ENCODE measurements around the gene PRXL2A. TPM values are rescaled to one million over a fixed set of nuclear protein-coding genes. Genes with fewer than 3 reads are reported as not detected.

The PRXL2A gene
- polyA plus RNA-seq, 1 experiment, result 1.0 TPM

GRCh38 chr10:80453056-80453841, 44.9 kb downstream of the PRXL2A start:
- no peaks in the 10 kb centered on the region for H3K36me3 ChIP-seq (ENCODE audit: control insufficient read depth, insufficient read depth, low read length)
- DNase-seq (ENCODE audit: low read depth), result no peak
- no peak for TF ChIP-seq CTCF (IDR thresholded peaks at IDR 0.05; ENCODE audit: insufficient read depth, low read depth, low read length)
- peak overlapping the region; percentile 42 for H3K4me3 ChIP-seq (ENCODE audit: low read depth, low read length)
- ChIA-PET POLR2A (no interaction called here), CTCF (interaction anchor here (0.6 to 28.2 kb wide), 3 partner anchors 9 to 70 kb away, joined by 3 to 661 read pairs (median 10); no protein-coding TSS in a partner anchor)
- H3K27me3 ChIP-seq (ENCODE audit: control insufficient read depth, insufficient read depth, low read length), result no peaks in the 10 kb centered on the region

DNA sequence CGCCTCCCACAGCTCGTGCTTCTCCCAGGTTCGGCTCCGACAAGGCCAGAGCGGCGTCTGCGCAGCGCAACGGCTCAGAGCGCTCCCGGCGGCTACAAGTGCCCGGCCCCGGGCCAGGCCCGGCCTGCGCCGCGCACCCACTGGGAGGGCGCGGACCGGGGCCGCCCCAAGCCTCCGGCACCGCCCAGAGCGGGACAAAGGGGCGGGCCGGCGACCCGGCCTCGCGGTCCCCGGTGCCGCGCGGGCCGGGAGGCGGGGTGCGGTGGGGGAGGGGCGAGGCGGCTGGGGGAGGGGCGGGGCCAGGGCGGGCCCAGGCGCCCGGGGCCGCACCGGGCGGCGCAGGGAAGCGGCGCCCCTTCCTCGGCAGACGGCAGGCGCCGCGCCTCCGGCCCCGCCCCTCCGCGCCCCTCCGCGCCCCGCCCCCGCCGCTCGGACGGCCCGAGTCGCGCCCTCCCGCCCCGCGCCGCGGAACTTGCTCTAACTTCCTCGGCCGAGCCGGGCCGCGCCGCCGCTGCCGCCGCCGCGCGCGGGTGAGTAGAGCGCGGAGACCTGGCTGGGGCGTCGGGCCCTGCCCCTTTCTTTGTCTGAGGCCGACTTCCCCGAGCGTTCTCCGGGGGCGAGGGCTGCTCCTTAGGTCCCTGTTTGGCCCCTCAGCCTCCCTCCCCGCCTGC, 45.6 kb downstream of the PRXL2A start, which contains the start of gene TSPAN14:
Gene TSPAN14 (plus strand): TSS at position 469 of the 671 bp plus-strand sequence. CDS start 34,924 bp downstream, outside the sequence.
- ChIA-PET CTCF (interaction anchor here (0.6 to 28.2 kb wide), 3 partner anchors 9 to 71 kb away, joined by 3 to 661 read pairs (median 10); no protein-coding TSS in a partner anchor), POLR2A (no interaction called here)
- no peak for DNase-seq (ENCODE audit: low read depth)
- no peak for TF ChIP-seq CTCF (IDR thresholded peaks at IDR 0.05; ENCODE audit: insufficient read depth, low read depth, low read length)
- no peaks in the 10 kb centered on the region for H3K36me3 ChIP-seq (ENCODE audit: control insufficient read depth, insufficient read depth, low read length)
- peak within 1 kb of the TSS; percentile 58 for H3K4me3 ChIP-seq (ENCODE audit: low read depth, low read length)
- H3K27me3 ChIP-seq (ENCODE audit: control insufficient read depth, insufficient read depth, low read length), result no peaks in the 10 kb centered on the region

DNA sequence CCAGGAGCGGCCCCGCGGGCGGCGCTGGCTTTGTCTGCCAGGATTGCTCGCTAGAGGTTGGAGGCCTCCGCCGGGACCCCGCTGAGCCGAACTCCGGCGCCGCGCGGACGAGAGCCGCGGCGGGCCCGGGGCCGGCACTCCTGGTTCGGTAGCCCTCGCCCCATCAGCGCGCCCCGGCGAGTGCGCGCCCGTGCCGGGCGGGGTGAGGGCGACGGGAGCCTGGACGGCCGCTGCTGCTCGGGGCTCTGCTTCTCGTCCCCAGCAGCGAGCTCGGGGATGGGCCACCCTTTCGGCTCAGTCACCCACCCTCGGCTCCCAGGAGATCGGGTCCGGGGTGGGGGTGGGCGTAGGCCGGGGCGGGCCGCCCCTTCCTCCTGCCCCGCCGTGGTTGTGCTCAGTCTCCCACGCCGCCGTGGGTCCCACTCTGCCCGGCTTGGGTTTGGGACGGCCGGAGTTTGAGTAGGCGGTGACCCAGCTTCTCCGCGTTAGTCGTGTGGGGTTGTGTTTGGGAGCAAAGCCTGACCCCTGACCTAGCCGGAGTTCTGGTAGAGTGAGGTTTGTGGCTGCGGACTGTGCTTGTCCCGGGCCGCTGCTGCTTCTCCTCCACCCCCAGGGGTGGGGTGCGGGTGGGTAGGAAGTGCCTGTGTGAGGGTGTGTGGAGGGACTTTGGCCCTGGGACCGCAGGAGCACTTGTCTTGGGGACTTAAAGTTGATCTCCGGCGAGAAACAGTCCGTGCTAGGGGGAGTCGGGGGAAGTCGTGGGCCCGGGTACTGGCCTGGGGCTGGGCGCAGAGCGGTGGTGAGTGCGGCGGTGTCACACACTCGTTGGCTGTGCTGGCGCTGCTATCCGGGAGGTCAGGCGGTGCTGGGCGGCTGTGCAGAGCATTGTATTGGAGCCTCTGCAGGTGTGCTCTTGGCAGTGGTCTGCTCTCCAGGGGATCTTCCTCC, 46.4 kb downstream of the PRXL2A start:
- Histone ChIP-seq H3K4me3 (ENCODE audit: low read depth, low read length) (peak overlapping the region; percentile 58), H3K36me3 (ENCODE audit: control insufficient read depth, insufficient read depth, low read length) (no peaks in the 10 kb centered on the region), H3K27me3 (ENCODE audit: control insufficient read depth, insufficient read depth, low read length) (no peaks in the 10 kb centered on the region)
- CTCF ChIA-PET, result interaction anchor here (1.1 to 28.2 kb wide), 4 partner anchors 10 to 51 kb away, joined by 3 to 661 read pairs (median 5); no protein-coding TSS in a partner anchor
- TF ChIP-seq CTCF (IDR thresholded peaks at IDR 0.05; ENCODE audit: insufficient read depth, low read depth, low read length), result no peak
- DNase-seq (ENCODE audit: low read depth), result no peak
- POLR2A ChIA-PET, result no interaction called here

DNA sequence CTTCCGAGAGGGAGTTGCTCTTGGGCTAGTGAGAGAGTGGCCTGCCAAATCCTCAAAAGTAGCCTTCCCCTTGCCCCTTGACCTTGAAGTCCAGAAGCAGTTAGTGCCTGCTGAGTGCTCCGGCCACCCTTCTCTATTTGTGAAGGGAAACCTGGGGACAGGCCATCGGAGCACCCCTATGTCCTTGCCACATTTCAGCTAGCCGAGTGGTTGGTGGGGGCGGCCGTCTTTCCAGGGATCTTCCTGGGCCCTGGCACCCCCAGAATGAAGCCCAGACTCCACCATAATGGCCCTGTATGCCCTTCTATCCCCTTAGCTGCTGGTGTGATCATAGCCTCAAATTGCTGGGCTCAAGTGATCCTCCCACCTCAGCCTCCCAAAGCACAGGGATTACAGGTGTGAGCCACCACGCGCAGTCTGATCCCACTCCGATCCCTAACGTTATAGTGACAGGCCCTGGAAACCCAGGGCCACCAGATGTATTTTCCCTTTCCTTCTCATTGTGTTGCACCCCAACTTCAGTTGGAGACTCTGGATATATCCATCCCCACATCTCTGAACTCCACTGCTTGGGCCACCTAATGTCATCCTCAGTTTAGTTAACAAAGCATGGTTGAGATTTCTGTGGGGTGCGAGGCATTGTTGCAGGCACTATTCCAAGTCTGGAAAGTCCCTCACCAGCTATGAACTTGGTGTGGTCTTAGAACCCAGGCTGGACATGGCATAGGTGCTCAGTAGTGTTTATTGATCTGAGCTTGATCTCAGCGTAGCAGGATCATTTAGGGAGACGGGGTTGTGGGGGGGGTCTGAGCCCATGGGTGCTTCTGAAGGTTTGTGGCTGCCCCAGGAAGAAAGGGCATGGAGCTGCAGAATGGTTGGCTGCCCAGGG, 47.4 kb downstream of the PRXL2A start:
- TF ChIP-seq CTCF (IDR thresholded peaks at IDR 0.05; ENCODE audit: insufficient read depth, low read depth, low read length), result no peak
- POLR2A ChIA-PET, result no interaction called here
- Histone ChIP-seq H3K27me3 (ENCODE audit: control insufficient read depth, insufficient read depth, low read length) (no peaks in the 10 kb centered on the region), H3K36me3 (ENCODE audit: control insufficient read depth, insufficient read depth, low read length) (no peaks in the 10 kb centered on the region), H3K4me3 (ENCODE audit: low read depth, low read length) (peak overlapping the region; percentile 58)
- CTCF ChIA-PET, result interaction anchor here (1.1 to 28.2 kb wide), 4 partner anchors 10 to 50 kb away, joined by 3 to 661 read pairs (median 5); no protein-coding TSS in a partner anchor
- DNase-seq (ENCODE audit: low read depth), result no peak

All from BJ (cell line).